Non-pigmented ciliary epithelial cell (primary cell): Measurements from ENCODE around the gene FAM168A.

Experiments
- DNase-seq: peaks from one replicate; pipeline ENCODE4 v3.0.0-alpha.2; 2010; ENCODE audit warnings: low read depth

Gene FAM168A

DNA sequence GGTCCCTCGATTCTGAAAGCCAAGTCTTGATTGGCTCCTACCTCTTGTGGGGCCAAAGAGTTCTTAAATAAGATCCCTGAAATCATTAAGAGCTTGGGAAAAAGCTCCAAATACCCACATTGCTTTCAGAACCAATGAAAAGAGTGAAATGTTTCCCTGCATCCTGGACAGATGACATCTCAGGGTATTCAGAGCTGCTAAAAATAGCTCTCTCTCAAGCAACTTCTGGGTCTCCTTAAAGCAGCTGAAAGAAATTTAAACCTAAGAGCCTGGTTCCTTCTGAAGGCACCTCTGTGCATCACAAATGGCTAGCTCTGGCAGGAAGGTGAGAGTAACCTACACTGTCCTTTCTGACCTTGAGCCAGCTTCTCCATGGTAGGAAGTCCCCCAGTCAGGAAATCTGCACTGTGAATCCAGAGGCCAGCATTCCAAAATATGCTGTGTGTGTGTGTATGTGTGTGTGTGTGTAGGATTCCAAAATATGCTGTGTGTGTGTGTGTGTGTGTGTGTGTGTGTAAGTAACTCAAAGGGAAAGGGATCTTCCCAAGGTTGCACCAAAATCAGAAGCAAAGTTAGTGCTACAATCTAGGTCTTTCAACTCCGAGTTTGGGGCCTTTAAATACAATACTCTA, 171.6 kb downstream of the FAM168A start:
- DNase-seq: no peak

DNA sequence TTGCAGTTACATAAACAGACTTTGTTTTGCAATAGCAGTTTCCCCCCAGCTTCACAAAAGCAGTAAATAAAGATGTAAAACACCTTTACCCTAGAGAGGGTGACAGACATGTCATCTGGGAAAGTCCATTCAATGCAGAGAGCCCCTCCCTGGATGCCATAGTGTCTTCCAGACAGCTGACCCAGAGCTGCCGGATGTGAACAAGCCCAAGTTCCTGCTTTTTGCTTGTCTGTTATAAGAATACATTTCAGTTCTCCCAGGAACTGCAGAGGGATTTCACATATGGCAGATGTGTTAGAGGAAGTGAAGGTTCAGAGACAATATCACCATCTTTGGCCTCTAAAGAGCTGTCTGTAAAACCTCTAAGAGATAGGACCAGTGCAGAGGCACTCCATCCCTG, 172.8 kb downstream of the FAM168A start:
- DNase-seq: no peak

DNA sequence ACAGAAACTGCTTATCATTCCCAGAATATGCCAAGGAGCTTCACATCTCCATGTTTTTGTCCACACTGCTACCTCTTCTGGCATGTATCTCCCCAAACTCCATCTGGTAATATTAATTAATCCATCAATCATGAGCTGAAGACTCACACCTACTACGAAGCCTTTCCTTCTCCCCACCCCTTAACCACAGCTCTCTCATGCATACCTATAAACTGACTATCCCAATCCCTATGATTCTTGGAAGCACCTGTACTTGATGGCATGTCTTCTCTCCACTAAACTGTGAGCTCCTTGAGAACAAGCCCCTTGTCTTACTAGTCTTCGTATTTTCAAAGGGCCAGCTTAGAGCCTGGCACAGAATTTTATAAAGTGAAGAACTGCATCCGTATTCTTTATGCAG, 174.4 kb downstream of the FAM168A start:
- no peak for DNase-seq

DNA sequence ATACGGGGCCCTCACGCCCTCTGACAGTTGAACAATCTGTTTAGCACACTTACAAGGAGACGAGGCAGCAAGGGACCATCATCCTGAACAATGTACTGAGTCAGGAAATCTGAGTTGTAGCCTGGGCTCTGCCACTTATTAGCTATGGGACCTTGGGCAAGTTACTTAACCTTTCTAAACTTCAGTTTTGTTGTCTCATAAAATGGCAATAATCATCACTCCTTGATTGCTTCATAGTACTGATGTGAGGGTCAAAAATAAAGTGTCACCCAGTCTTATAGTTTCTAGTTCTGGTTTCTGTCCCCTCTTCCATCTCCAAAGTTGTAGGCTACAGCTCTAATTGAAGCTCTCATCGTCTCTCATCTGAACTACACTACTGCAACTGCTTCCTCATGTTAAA, 175.0 kb downstream of the FAM168A start:
- DNase-seq: no peak

DNA sequence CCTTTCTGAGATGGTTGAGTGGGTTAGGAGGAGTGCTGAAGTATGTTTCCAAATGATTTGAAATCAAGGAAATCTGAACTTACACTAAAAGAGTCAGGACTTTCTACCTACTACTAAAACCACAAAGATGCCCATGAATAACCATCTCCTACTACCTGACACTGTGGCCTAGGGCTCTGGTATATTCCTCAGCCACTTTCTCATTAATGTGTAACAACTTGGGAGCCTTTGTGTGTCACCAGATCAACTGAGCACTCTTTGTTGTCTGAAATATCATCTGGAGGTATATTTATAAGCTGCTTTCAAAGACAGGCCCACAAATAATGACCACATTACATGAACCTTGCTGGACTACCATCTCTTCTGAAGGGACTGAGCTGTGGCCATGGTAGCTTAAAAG, 177.8 kb downstream of the FAM168A start:
- no peak for DNase-seq

DNA sequence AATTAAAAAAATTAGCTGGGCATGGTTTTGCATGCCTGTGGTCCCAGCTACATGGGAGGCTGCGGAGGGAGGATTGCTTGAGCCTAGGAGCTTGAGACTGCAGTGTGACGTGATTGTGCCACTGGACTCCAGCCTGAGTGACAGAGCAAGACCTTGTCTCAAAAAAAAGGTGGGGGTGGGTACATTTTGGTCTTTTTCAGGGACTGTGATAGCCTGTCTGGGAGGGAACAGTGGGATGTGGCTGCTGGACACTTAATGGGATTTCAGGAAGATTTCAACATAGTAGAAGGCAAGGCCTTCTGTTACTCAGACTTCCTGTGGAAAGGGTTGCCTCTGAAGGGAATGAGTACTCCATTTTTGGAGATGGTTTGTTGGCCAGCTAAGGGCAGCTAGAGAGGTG, 181.1 kb downstream of the FAM168A start:
- no peak for DNase-seq

DNA sequence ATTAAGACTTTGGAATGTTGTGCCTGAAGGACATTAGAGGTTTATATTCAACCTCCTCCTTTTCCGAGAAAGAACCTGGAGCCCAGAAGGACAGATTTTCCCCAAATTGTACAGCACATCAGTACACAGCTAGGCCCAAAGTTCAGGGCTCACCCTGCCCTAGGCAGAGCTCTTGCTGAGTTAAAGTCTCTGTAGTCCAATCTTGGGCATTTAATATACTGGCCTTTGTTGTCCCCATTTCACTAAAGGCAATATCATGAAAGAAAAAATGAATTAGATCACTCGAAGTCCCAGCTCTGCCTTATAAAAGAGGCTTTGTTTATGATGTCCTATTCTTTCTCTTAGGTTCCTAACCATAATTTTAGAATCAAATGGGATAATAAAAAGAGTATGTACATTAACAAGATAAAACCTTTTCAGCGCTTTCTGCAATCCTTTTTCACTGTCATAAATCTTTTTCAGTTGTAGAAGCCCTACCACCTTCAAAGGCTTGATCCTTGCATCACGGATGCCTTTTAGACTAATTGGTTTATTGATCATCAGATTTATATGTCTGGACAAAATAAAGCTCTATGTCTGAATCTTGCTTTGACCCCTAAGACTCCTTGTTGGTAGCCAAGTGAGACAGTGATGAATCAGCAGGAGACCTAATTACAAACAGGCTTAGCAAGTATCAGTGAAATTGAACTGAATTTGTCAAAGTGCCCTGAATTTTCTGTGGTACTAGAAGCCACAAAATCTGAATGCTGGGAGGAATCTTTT, 181.9 kb downstream of the FAM168A start:
- DNase-seq: no peak

DNA sequence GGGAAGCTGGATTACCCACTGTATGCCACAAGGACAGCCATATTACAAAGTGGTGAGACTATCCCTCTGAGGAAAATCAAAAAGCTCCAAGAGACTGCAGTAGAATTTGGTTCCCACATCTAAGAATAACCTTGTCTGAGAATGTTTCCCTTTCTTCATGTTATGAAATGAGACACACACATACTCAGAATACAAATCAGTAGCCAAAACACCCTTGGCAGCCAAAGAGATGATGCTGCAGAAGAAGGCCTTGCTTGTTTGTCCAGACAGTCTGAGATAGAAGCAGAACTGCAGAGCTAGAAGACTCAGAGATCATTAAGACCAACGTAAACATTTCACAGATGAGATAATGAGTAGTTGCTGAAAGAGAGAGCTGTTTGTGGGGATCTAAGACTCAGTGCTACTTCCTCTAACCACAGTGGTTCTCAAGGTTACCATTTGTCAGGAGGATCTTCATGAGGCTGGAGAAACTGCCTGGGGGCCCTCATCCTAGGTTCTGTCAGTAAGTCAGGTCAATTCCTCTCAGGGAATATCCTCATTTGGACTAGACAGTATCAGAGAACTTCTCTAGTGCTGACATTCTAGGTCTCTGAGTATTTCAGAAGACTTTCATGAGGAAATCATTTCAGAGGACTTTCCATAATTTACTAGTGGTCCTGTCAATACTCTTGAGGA, 182.8 kb downstream of the FAM168A start:
- DNase-seq: no peak

DNA sequence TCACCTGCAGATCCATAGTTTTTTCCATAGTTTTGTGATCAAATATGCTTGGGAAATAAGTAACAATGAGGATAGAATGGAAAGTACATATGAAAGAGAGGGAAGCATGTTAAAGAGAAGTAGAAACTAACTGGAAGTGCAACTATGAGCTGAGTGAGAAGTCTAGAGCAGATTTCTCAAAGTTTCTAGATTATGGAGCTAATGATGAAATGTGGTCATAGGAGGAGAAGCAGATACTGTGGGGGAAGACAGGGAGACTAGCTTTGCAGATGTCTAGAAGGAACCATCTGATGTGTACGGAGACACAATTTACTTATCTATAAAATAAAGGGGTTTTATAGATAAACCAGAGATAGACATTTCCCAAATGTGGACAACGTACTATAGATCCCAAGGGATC, 184.7 kb downstream of the FAM168A start:
- no peak for DNase-seq

DNA sequence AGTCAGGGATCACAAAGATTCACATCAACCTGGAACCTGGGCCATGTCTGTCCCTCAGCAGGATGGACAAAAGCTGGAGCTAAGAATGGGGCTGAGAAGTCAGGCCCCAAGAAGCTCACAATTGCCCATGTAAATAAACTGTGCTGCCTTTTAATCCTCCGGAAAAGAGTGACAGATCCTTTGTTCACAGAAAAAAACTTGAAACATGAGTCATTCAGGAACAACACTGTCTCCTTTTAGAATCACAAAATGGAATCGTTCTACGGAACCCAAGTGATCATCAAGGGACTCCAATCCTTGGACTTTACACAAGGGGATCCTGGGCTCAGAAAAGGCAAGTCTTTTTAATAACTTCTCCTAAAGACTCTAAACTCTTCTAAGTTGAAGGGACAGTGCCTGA, 185.6 kb downstream of the FAM168A start:
- no peak for DNase-seq

DNA sequence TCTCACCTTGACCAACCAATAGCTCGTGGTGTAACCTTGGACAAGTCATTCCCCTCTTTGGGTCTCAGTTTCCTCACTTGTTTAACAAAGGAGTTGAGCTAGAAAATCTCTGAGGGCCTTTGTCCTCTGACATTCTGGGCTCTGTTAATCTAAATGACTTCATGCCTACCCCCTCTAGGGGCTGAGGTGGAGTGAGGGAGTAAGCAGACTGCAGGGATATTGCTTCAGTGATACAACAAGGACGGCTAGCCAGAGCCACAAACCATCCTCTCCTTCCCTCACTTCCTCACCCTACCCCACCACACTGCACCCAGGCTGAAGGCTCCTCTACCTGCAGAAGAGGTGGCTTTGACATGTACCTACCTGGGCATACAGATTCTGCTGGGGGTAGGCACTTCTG, 186.9 kb downstream of the FAM168A start:
- no peak for DNase-seq

DNA sequence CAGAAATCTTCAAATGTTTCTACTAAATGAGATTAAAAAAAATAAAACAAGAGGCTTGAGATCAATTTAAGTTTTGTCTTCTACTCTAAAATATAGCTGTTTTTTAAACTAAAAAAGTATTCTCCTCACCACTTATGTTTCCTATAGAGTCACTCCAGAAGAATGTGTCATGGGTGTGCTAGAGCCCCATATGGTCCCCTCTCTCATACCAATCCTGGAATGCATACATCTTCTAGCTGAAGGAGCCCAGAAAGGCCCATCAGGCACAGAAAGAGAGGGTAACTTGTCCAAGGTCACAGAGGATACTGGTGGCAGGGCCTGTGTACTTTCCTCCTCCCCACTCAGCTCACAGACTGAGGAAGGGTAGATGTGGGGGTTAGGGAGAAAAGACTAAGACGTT, 187.3 kb downstream of the FAM168A start:
- no peak for DNase-seq

DNA sequence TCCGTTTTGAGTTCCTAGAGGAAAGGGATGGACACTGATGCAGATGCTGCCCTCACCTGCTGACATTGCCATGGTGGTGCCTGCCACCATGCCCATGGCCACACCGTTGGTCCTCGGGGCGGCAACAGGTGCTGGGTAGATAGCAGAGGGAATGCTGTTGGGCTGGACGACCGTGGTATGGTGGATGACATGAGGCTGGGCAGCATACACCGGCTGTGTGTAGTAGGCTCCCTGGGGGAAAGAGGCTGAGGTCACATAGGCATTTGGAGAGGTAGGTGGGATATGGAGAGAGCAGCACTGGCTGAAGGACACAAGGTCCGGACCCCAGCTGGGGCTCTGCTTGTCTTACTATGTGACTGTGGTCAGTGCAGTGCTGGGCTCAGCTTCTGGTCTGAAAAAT, 188.5 kb downstream of the FAM168A start:
- DNase-seq: no peak

DNA sequence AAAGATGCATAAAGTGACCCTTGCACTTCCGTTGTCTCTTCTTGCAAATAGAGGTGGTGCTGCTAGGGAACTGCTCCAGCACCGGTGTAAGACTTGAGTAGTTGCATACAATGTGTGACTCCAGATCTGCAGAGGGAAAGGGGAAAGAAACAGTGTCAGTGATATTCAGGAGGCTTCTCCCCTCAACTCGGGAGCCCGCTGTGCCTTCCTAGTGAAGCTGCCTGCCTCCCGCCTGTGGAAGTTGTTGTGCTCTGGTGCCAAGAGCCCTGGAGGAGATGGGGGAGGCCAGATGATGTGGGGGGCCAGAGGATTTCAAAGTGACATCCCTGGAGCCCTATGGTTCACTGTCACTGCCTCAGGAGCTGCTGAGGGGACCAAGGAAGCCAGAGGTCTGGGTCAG, 191.3 kb downstream of the FAM168A start:
- DNase-seq: no peak

DNA sequence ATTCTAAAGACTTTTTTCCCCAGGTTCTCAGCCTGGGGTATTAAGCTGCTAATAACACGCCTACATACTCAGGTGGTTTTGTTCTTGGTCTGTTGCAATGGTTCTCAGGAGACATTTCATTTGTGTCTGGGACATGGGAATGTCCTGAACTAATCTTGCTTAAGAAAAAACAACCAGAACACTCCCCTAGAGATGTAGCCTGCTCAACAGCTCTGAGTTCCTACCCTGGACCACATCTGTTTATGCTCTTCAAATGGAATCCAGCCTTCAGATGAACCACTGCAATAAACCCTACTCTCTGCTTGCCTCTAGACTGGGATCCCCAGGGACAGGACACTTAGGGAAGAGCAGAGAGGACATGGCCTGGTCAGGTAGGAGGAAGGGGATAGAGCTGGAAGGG, 191.8 kb downstream of the FAM168A start:
- no peak for DNase-seq

DNA sequence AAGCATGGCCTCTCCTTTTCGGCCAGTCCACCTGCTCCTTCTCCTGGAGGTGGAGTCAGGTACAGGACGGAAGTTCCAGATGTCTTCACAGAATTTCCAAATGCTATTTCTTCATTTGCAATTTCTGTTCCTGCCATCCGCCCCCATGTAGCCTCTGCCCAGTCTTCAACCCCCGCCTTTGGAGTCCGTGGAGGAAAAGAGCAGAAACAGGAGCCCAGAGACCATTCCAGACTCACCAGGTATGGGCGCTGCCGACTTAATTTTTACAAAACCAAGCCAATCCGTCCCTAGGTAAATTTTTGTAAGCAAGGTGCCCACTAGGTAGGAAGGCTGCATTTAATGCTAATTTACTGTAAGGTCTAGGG, 192.8 kb downstream of the FAM168A start:
- DNase-seq: no peak

DNA sequence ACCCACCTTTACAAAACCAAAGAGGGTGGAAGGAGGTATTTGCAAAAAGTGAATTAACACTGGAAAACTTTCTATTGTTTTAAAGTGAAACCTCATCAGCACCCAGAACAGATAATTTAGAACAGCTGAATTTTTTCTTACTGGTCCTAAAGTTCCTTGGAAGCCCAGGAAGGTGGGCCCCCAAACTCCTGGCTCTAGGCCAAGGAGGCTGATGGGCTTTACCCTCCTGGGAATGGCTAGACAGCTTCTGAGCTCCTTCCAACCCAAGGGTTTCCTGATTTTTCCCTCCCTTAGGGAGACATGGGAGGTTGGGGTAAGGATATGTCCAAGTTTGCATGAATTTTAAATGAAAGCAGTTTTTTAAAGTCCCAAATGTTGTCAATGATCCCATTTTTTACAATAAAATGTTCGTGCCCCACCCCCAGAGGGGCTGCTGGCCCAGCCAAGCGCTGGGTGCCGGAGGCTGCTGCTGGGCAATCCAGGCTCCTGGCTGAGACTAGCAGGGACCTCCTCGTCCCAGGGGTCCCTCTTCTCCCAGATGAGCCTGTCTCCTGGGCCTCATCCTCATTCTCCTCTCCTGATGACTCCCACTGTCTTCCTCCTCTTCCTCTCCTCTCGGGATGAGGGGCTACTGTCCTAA, 193.3 kb downstream of the FAM168A start:
- no peak for DNase-seq

DNA sequence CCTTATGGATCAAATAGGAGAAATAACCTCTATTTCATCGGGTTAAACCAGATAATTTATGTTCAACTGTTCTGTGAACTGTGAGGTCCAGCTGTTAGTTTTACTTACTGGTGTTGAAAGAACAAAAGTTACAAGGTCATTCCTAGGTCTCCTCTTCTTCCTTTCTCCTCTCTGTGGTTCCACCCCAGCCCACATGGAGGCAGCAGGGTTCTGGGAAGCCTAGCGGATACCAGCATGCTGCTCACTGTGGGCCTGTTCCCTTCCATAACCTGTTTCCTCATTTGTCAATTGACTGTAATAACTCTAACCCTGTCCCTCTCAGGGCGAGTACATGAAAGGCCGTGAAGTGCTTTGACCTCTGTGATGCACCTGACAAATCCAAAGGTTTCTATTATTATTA, 193.9 kb downstream of the FAM168A start:
- DNase-seq: no peak

DNA sequence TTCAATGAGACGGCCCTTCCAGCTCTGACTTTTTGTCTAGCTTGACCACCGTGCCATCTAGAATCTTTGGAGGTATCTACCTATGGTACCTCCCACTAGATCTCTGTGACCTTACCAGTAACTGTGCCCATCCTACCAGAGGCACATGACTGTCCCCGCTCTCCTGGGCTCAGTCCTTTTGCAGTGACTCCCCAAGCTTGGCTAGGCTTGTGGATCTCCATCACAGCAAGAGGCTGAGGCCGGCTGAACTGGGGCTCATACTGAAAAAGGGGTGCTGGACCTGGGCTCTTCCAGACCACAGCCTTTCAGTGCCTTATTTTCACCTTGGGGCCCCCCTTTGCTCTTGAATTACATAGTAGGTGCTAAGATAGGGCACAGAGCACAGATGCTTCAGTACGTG, 194.4 kb downstream of the FAM168A start:
- no peak for DNase-seq

DNA sequence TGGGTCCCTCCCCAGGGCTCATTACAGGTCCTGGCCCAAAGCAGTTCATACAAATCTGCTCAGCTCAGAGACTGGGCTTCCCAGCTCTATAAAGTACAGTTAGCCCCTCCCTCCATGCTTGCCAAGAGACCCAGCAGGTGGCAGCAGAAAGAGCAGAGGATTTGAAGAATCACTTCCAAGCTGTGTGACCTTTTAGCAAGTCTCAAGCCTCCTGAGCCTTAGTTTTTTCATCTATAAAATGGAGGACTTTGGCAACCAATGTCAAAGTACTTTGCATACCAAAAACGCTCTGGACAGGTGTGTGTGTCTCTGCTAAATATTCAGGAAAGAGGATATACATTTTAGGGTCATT, 195.1 kb downstream of the FAM168A start:
- no peak for DNase-seq

DNA sequence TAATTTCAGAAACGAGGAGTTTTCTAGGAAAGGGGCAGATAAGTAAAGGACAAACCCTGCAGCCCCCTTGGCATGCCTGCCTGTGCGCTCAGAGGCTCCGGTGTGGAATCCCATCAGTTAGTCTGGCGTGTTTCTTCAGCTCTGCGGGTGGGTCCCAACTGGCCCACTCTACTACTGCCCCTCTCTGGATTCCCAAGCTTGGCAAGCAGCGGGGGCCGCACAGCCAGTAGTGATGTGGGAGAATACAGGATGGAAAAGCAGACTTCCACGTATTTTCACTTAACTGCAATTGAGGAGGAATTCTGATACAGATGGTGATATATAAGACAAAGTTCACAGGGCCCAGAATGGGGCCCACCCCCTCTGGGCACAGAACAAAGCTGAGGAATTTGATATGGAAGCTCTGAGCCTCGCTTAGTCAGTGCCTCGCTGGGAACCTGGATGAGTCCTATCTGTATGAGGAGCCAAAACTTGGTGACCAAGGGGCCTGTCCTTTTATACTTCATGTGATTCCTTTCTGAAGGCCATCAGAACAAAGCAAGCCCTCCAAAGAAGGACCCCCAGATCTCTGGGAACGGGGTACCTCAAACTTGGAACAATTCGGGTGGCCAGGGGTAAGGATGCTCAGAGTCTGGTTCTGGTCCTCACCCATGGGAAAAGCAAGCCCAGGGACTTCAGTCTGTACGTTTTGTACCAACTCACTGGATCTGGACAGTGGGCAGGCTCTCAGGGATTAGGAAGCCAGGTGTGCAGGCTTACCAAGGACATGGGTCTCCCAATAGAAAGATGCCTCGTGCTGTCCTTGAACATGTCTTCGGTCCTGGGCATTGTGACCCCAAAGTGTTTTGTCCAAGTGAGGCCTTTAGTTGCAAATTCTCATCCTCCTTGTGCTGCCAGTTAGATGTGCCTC, 195.7 kb downstream of the FAM168A start:
- DNase-seq: no peak
